ENCODE measurements around the gene RAB12.

RAB12 gene

GRCh38 chr18:8584798-8585197 lies 24.4 kb upstream of the RAB12 start:
- no peak for DNase-seq (ENCODE audit: low spot score)
- in situ Hi-C loops (cut with MboI; ENCODE audit: low pct_unique_long_range_greater_than_20kb, low sequenced_read_pairs, unreplicated experiment) = no loop called here
- TF ChIP-seq CTCF (IDR thresholded peaks at IDR 0.05; ENCODE audit: extremely low read depth, insufficient read depth, missing control alignments) = no peak

- DNase-seq (ENCODE audit: low spot score) = no peak
- in situ Hi-C loops (cut with MboI; ENCODE audit: low pct_unique_long_range_greater_than_20kb, low sequenced_read_pairs, unreplicated experiment) = no loop called here
Measured at GRCh38 chr18:8586941-8587340, 22.3 kb upstream of the RAB12 start.

GRCh38 chr18:8595445-8595844 lies 13.8 kb upstream of the RAB12 start:
- no peak for DNase-seq (ENCODE audit: low spot score)
- no peak for TF ChIP-seq CTCF (IDR thresholded peaks at IDR 0.05; ENCODE audit: extremely low read depth, insufficient read depth, missing control alignments)
- in situ Hi-C loops (cut with MboI; ENCODE audit: low pct_unique_long_range_greater_than_20kb, low sequenced_read_pairs, unreplicated experiment) = no loop called here

More at GRCh38 chr18:8586941-8587340, 22.3 kb upstream of the RAB12 start:
- no peak for TF ChIP-seq CTCF (IDR thresholded peaks at IDR 0.05; ENCODE audit: extremely low read depth, insufficient read depth, missing control alignments)

GRCh38 chr18:8601277-8602032 lies 7.8 kb upstream of the RAB12 start:
- in situ Hi-C loops (cut with MboI; ENCODE audit: low pct_unique_long_range_greater_than_20kb, low sequenced_read_pairs, unreplicated experiment) = no loop called here
- DNase-seq (ENCODE audit: low spot score) = no peak

GRCh38 chr18:8602040-8602439 lies 7.2 kb upstream of the RAB12 start:
- no peak for DNase-seq (ENCODE audit: low spot score)
- no peak for TF ChIP-seq CTCF (IDR thresholded peaks at IDR 0.05; ENCODE audit: extremely low read depth, insufficient read depth, missing control alignments)
- in situ Hi-C loops (cut with MboI; ENCODE audit: low pct_unique_long_range_greater_than_20kb, low sequenced_read_pairs, unreplicated experiment) = no loop called here

More at GRCh38 chr18:8601277-8602032, 7.8 kb upstream of the RAB12 start:
- TF ChIP-seq CTCF (IDR thresholded peaks at IDR 0.05; ENCODE audit: extremely low read depth, insufficient read depth, missing control alignments) = no peak

GRCh38 chr18:8602557-8602956 lies 6.7 kb upstream of the RAB12 start:
- no peak for DNase-seq (ENCODE audit: low spot score)
- no peak for TF ChIP-seq CTCF (IDR thresholded peaks at IDR 0.05; ENCODE audit: extremely low read depth, insufficient read depth, missing control alignments)
- in situ Hi-C loops (cut with MboI; ENCODE audit: low pct_unique_long_range_greater_than_20kb, low sequenced_read_pairs, unreplicated experiment) = no loop called here
